Measurements from ENCODE around the gene FBL. TPM values are rescaled to one million over a fixed set of nuclear protein-coding genes. Genes with fewer than 3 reads are reported as not detected.

The FBL gene
- total RNA-seq, 1 experiment from 2014 or later = 186 TPM

DNA sequence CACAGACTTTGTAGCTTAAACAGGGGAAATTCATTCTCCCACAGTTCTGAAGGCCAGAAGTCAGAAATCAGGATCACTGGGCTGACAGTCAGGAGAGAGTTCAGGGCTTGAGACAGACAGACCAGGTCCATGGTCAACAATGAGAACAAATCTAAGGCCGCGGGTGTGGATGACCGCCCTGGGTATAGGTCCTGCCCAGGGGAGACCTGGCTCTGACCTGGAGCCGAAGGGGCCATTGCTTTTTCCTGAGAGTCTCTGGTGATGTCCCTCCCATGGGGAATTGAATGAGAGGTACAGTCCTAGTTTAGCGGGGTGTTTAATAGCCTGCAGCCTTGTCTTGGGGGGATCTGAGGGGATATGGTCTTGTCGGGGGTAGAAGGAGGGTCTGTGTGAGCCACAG, 25.2 kb upstream of the FBL start:
- Histone ChIP-seq H3K9me3 (ENCODE audit: low read length) (no peaks in the 10 kb centered on the region), H3K4me1 (ENCODE audit: insufficient read depth, low read length) (no peaks in the 10 kb centered on the region), H3K79me2 (ENCODE audit: low read length) (no peaks in the 10 kb centered on the region), H3K9ac (ENCODE audit: low read length) (no peak overlapping the region), H3K4me3 (ENCODE audit: low read length) (no peak overlapping the region), H3K36me3 (ENCODE audit: low read depth, low read length) (no peaks in the 10 kb centered on the region), H3F3A (ENCODE audit: low read length, unreplicated experiment) (no peaks in the 10 kb centered on the region), H2AFZ (ENCODE audit: low read length) (no peak overlapping the region), H4K20me1 (ENCODE audit: low read length) (no peaks in the 10 kb centered on the region), H3K27me3 (ENCODE audit: low read length) (no peaks in the 10 kb centered on the region), H3K9me2 (replicated peaks; ENCODE audit: low read length) (no peaks in the 10 kb centered on the region), H3K27ac (ENCODE audit: low read length) (no peak overlapping the region), H3K4me2 (ENCODE audit: low read length) (no peak overlapping the region)
- DNase-seq = no peak
- no peak for ATAC-seq
- CTCF ChIA-PET = no interaction called here
- no TSS peak for BruUV-seq (replicated peaks)
- POLR2A ChIA-PET (ENCODE audit: unreplicated experiment) = no interaction called here
- intact Hi-C loops (cut with micrococcal nuclease) = no loop called here
- TF ChIP-seq, protein P1, sequence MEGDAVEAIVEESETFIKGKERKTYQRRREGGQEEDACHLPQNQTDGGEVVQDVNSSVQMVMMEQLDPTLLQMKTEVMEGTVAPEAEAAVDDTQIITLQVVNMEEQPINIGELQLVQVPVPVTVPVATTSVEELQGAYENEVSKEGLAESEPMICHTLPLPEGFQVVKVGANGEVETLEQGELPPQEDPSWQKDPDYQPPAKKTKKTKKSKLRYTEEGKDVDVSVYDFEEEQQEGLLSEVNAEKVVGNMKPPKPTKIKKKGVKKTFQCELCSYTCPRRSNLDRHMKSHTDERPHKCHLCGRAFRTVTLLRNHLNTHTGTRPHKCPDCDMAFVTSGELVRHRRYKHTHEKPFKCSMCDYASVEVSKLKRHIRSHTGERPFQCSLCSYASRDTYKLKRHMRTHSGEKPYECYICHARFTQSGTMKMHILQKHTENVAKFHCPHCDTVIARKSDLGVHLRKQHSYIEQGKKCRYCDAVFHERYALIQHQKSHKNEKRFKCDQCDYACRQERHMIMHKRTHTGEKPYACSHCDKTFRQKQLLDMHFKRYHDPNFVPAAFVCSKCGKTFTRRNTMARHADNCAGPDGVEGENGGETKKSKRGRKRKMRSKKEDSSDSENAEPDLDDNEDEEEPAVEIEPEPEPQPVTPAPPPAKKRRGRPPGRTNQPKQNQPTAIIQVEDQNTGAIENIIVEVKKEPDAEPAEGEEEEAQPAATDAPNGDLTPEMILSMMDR (conservative IDR thresholded peaks at IDR 0.05; ENCODE audit: low read depth, low read length) = no peak
- TF ChIP-seq EZH2 (IDR thresholded peaks at IDR 0.05; ENCODE audit: low read length, unreplicated experiment) (no peak), EZH2phosphoT487 (IDR thresholded peaks at IDR 0.05; ENCODE audit: borderline replicate concordance, low read length) (no peak)

DNA sequence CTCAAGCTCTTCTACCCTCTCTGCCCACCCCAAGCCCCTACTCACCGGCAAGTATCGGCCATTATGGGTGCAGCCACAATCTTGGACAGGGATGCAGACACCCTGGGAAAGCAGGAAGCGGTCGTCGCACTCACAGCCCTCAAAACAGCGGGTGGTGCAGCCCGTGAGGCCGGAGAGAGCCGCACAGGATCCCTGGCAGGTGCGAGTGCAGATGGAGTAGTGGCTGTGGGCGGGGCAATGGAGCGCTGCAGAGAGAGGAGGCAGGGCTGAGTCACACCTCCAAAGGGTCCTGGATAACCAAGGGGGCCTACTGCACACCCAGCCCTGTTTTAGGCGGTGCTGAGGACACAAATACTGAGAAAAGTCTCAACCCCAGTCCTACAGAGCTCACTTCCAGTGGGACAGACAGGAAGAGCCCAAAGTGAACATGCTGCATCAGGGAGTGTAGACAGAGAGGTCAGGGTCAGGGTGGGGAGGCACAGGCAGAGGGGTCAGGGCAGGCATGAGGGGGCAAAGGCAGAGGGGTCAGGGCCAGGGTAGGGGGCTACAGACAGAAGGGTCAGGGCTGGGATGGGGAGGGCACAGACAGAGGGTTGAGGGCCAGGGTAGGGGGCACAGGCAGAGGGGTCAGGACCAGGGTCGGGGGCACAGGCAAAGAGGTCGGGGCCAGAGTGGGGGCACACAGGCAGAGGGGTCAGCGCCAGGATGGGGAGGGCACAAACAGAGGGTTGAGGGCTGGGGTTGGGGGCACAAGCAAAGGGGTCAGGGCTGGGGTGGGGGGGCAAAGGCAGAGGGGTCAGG, 24.2 kb upstream of the FBL start:
- H3K27me3 ChIP-seq (ENCODE audit: low read length) = no peaks in the 10 kb centered on the region
- H3F3A ChIP-seq (ENCODE audit: low read length, unreplicated experiment) = no peaks in the 10 kb centered on the region
- intact Hi-C loops (cut with micrococcal nuclease) = no loop called here
- BruUV-seq (replicated peaks) = no TSS peak
- no peaks in the 10 kb centered on the region for H3K9me2 ChIP-seq (replicated peaks; ENCODE audit: low read length)
- no peaks in the 10 kb centered on the region for H3K79me2 ChIP-seq (ENCODE audit: low read length)
- ChIA-PET CTCF (no interaction called here), POLR2A (ENCODE audit: unreplicated experiment) (interaction anchor here (0.6 kb wide), 1 partner anchor 26 kb away, joined by 13 read pairs; no protein-coding TSS in a partner anchor)
- no peak overlapping the region for H2AFZ ChIP-seq (ENCODE audit: low read length)
- H3K9me3 ChIP-seq (ENCODE audit: low read length) = no peaks in the 10 kb centered on the region
- DNase-seq (no peak), ATAC-seq (no peak)
- H4K20me1 ChIP-seq (ENCODE audit: low read length) = no peaks in the 10 kb centered on the region
- no peak overlapping the region for H3K4me2 ChIP-seq (ENCODE audit: low read length)
- TF ChIP-seq, protein P1 (conservative IDR thresholded peaks at IDR 0.05; ENCODE audit: low read depth, low read length) = no peak
- TF ChIP-seq EZH2 (IDR thresholded peaks at IDR 0.05; ENCODE audit: low read length, unreplicated experiment) (no peak), EZH2phosphoT487 (IDR thresholded peaks at IDR 0.05; ENCODE audit: borderline replicate concordance, low read length) (no peak)
- H3K4me1 ChIP-seq (ENCODE audit: insufficient read depth, low read length) = no peaks in the 10 kb centered on the region
- no peaks in the 10 kb centered on the region for H3K36me3 ChIP-seq (ENCODE audit: low read depth, low read length)
- H3K4me3 ChIP-seq (ENCODE audit: low read length) = no peak overlapping the region
- H3K9ac ChIP-seq (ENCODE audit: low read length) = no peak overlapping the region
- H3K27ac ChIP-seq (ENCODE audit: low read length) = no peak overlapping the region

DNA sequence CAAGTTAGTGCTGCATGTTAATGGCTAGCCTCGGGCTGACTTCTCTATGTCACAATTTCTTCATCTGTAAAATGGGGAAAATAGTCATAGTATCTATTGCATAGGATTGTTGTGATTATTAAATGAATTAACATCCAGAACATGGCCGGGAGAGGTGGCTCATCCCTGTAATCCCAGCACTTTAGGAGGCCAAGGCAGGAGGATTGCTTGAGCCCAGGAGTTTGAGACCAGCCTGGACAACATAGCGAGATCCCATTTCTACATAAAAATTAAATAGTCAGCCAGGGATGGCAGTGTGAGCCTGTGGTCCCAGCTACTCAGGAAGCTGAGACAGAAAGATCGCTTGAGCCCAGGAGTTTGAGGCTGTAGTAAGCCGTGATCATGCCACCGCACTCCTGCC, 21.8 kb upstream of the FBL start:
- ChIA-PET POLR2A (ENCODE audit: unreplicated experiment) (no interaction called here), CTCF (no interaction called here)
- H3K9me3 ChIP-seq (ENCODE audit: low read length) = no peaks in the 10 kb centered on the region
- no peaks in the 10 kb centered on the region for H3K9me2 ChIP-seq (replicated peaks; ENCODE audit: low read length)
- no peaks in the 10 kb centered on the region for H3F3A ChIP-seq (ENCODE audit: low read length, unreplicated experiment)
- no peak overlapping the region for H2AFZ ChIP-seq (ENCODE audit: low read length)
- no peaks in the 10 kb centered on the region for H3K36me3 ChIP-seq (ENCODE audit: low read depth, low read length)
- no peak overlapping the region for H3K9ac ChIP-seq (ENCODE audit: low read length)
- no peaks in the 10 kb centered on the region for H4K20me1 ChIP-seq (ENCODE audit: low read length)
- intact Hi-C loops (cut with micrococcal nuclease) = no loop called here
- DNase-seq = no peak
- H3K27me3 ChIP-seq (ENCODE audit: low read length) = no peaks in the 10 kb centered on the region
- no peaks in the 10 kb centered on the region for H3K4me1 ChIP-seq (ENCODE audit: insufficient read depth, low read length)
- ATAC-seq = no peak
- no peak overlapping the region for H3K4me3 ChIP-seq (ENCODE audit: low read length)
- no peaks in the 10 kb centered on the region for H3K79me2 ChIP-seq (ENCODE audit: low read length)
- TF ChIP-seq EZH2 (IDR thresholded peaks at IDR 0.05; ENCODE audit: low read length, unreplicated experiment) (no peak), EZH2phosphoT487 (IDR thresholded peaks at IDR 0.05; ENCODE audit: borderline replicate concordance, low read length) (no peak)
- TF ChIP-seq, protein P1 (conservative IDR thresholded peaks at IDR 0.05; ENCODE audit: low read depth, low read length) = no peak
- no peak overlapping the region for H3K27ac ChIP-seq (ENCODE audit: low read length)
- H3K4me2 ChIP-seq (ENCODE audit: low read length) = no peak overlapping the region
- no TSS peak for BruUV-seq (replicated peaks)

Measured in PC-3 (cell line).